A549 (cell line): ENCODE measurements around the gene EARS2. TPM values are rescaled to one million over a fixed set of nuclear protein-coding genes. Genes with fewer than 3 reads are reported as not detected.

Experiments
- ATAC-seq, 2 experiments: fragments of 200-7000 bp in 1 of 2; fragments of >200 bp in 1 of 2; cut with Nextera tagmentation in 1 of 2; cut with Tn5 transposase in 1 of 2; 3 replicates each; pipeline versions ENCODE4 v1.8.0 to v1.9.1; 2018 to 2020; ENCODE audit warnings: mild to moderate bottlenecking in 1 of 2, moderate library complexity in 1 of 2
- CTCF ChIA-PET: fragments of 300-600 bp; sonication (Branson Sonifier 250); formaldehyde crosslinking; extraction: SDS; loops from one replicate; lab custom pipeline; 2021; ENCODE audit warnings: antibody characterized with exemption, inconsistent platforms; lab: Yijun Ruan, JAX
- POLR2A ChIA-PET: fragments of 350-600 bp; formaldehyde crosslinking; extraction: SDS; loops from one replicate; lab custom pipeline; 2021; ENCODE audit warnings: antibody characterized with exemption, inconsistent platforms; lab: Yijun Ruan, JAX
- DNase-seq, 2 experiments: peaks; one replicate each; pipeline versions ENCODE4 v3.0.0 to v3.0.0-alpha.2; 2011 to 2016; ENCODE audit warnings: low read depth in 1 of 2, low spot score in 1 of 2
- FAIRE-seq: peaks from 2 replicates; lab custom pipeline; 2011; peaks lifted over from hg19 to GRCh38; lab: Jason Lieb, UNC
- H3K27ac ChIP-seq, 2 experiments: fragments of >200 bp; sonication (Bioruptor Twin); formaldehyde crosslinking; 3 replicates each; pipeline ENCODE4 v1.5.1; 2016 to 2017
- H3K4me1 ChIP-seq: fragments of >200 bp; sonication (Bioruptor Twin); formaldehyde crosslinking; 3 replicates; pipeline ENCODE4 v1.6.1; 2016
- H3K4me2 ChIP-seq: fragments of >200 bp; sonication (Bioruptor Twin); formaldehyde crosslinking; 3 replicates; pipeline ENCODE4 v1.6.1; 2016
- H3K4me3 ChIP-seq: fragments of >200 bp; sonication (Bioruptor Twin); formaldehyde crosslinking; 3 replicates; pipeline ENCODE4 v1.5.1; 2016
- H3K9me3 ChIP-seq: fragments of >200 bp; sonication (Bioruptor Twin); formaldehyde crosslinking; 3 replicates; pipeline ENCODE4 v1.6.1; 2016
- BHLHE40 ChIP-seq: IDR thresholded peaks from 2 replicates; pipeline ENCODE4 v1.6.1; 2012; ENCODE audit warnings: low read depth, low read length, inconsistent platforms
- CHD2 ChIP-seq: fragments of 150-350 bp; IDR thresholded peaks from 2 replicates; pipeline ENCODE4 v1.6.1; 2014; ENCODE audit warnings: low read length; ENCODE audit not compliant: partially characterized antibody
- CHD4 ChIP-seq: fragments of 200-600 bp; sonication (generic); IDR thresholded peaks from 2 replicates; pipeline ENCODE4 v1.6.1; 2016; ENCODE audit warnings: antibody characterized with exemption, mild to moderate bottlenecking, borderline replicate concordance
- CTCF ChIP-seq: fragments of >200 bp; sonication (Bioruptor Twin); formaldehyde crosslinking; IDR thresholded peaks from 3 replicates; pipeline ENCODE4 v1.5.1; 2016
- EHF ChIP-seq: fragments of 250-450 bp; sonication (Bioruptor Pico); IDR thresholded peaks from 2 replicates; pipeline ENCODE4 v1.5.0; 2020; ENCODE audit warnings: mild to moderate bottlenecking
- EP300 ChIP-seq, 2 experiments: fragments of >200 bp; sonication (Bioruptor Twin); formaldehyde crosslinking; IDR thresholded peaks; 2 replicates in 1 of 2; 3 replicates in 1 of 2; pipeline ENCODE4 v1.6.1; 2016 to 2017
- ESRRA ChIP-seq: fragments of 150-350 bp; IDR thresholded peaks from 2 replicates; pipeline ENCODE4 v1.6.1; 2014; ENCODE audit warnings: mild to moderate bottlenecking, low read length, borderline replicate concordance
- FOSB ChIP-seq: fragments of 250-450 bp; sonication (Bioruptor Pico); IDR thresholded peaks from 2 replicates; pipeline ENCODE4 v1.5.0; 2020; ENCODE audit warnings: mild to moderate bottlenecking, moderate library complexity
- FOXS1 ChIP-seq: fragments of 250-450 bp; sonication (Bioruptor Pico); IDR thresholded peaks from 2 replicates; pipeline ENCODE4 v1.5.0; 2020; ENCODE audit warnings: mild to moderate bottlenecking, moderate library complexity
- GATA3 ChIP-seq: IDR thresholded peaks from 2 replicates; pipeline ENCODE4 v1.6.1; 2012; ENCODE audit warnings: borderline replicate concordance
- HDAC2 ChIP-seq: fragments of 200-600 bp; sonication (generic); IDR thresholded peaks from 2 replicates; pipeline ENCODE4 v1.6.1; 2016
- HEYL ChIP-seq: fragments of 250-450 bp; sonication (Bioruptor Pico); IDR thresholded peaks from 2 replicates; pipeline ENCODE4 v1.8.0; 2021; ENCODE audit warnings: mild to moderate bottlenecking, moderate library complexity
- KDM5A ChIP-seq: fragments of 200-600 bp; sonication (generic); IDR thresholded peaks from 2 replicates; pipeline ENCODE4 v1.6.1; 2016; ENCODE audit warnings: antibody characterized with exemption, mild to moderate bottlenecking
- MYC ChIP-seq: IDR thresholded peaks from 2 replicates; pipeline ENCODE4 v1.6.1; 2012; ENCODE audit warnings: mild to moderate bottlenecking, inconsistent platforms, low read length, improper control_type of control experiment, borderline replicate concordance
- NFE2L2 ChIP-seq: fragments of 150-350 bp; conservative IDR thresholded peaks from 2 replicates; pipeline ENCODE4 v1.6.1; 2014; ENCODE audit warnings: low read length
- RFX5 ChIP-seq: fragments of 450-650 bp; IDR thresholded peaks from 2 replicates; pipeline ENCODE4 v1.7.1; 2014; ENCODE audit warnings: antibody characterized with exemption, mild to moderate bottlenecking, moderate library complexity
- SMC3 ChIP-seq: fragments of >200 bp; sonication (Bioruptor Twin); formaldehyde crosslinking; IDR thresholded peaks from 3 replicates; pipeline ENCODE4 v1.6.1; 2018; ENCODE audit warnings: inconsistent platforms
- USF2 ChIP-seq: fragments of 450-650 bp; IDR thresholded peaks from 2 replicates; pipeline ENCODE4 v1.6.1; 2014; ENCODE audit warnings: antibody characterized with exemption
- ZSCAN20 ChIP-seq: fragments of 250-450 bp; sonication (Bioruptor Pico); IDR thresholded peaks from 2 replicates; pipeline ENCODE4 v1.8.0; 2022; ENCODE audit warnings: mild to moderate bottlenecking, moderate library complexity
- WGBS: methylation state at CpG from one replicate; pipeline ENCODE4 v1.1.6; 2017; ENCODE audit errors: missing lambda C conversion rate; 5-methylcytosine and 5-hydroxymethylcytosine counted together
- polyA plus RNA-seq, 4 experiments: library from polyadenylated mRNA; depleted of rRNA in 3 of 4; stranded (reverse); fragments of >200 nt; fragmentation: RNase III in 1 of 4; extraction: RNeasy Plus Mini Kit Qiagen cat#74134 plus additional on column Dnase treatment in 1 of 4; gene quantifications; 2 replicates in 3 of 4; 3 replicates in 1 of 4; pipeline ENCODE4 v1.2.3, GENCODE V29; 2011 to 2017
- TF ChIP-seq, protein P1 (sequence below): fragments of 250-450 bp; sonication (Bioruptor Pico); IDR thresholded peaks from 2 replicates; pipeline ENCODE4 v1.5.0; 2020; ENCODE audit warnings: low read depth, mild to moderate bottlenecking, moderate library complexity
- TF ChIP-seq, protein P2 (sequence below): fragments of >200 bp; sonication (Bioruptor Twin); formaldehyde crosslinking; IDR thresholded peaks from 2 replicates; pipeline ENCODE4 v1.6.1; 2016
- TF ChIP-seq, protein P3 (sequence below): IDR thresholded peaks from 2 replicates; pipeline ENCODE4 v1.6.1; 2012; ENCODE audit warnings: low read depth, borderline replicate concordance
- TF ChIP-seq, protein P4 (sequence below): fragments of 200-600 bp; sonication (generic); IDR thresholded peaks from 2 replicates; pipeline ENCODE4 v1.6.1; 2016; ENCODE audit warnings: antibody characterized with exemption, mild to moderate bottlenecking, moderate library complexity
- TF ChIP-seq, protein P5 (sequence below): IDR thresholded peaks from 2 replicates; pipeline ENCODE4 v1.6.1; 2012

Gene EARS2
- polyA plus RNA-seq, 2 of the 4 experiments (the other 2 are of a cell fraction) = 30.4 to 45.2 TPM

DNA sequence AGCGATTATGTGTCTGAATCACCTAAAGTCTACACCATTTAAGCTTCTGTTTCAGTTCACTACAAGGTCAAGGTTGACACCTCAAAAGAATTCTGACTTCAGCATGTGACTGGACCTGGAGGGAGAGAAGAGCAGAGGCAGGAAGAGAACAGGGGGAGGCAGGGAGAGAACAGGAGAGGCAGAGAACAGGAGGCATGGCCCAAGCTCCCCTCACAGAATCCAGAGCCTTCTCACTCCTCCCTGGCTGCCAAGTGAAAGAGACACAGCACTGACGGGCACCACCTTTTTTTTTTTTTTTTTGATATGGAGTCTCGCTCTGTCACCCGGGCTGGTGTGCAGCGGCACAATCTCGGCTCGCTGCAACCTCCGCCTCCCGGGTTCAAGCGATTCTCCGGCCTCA is 58.3 kb downstream of the EARS2 start (continued):
- TF ChIP-seq, protein P1, sequence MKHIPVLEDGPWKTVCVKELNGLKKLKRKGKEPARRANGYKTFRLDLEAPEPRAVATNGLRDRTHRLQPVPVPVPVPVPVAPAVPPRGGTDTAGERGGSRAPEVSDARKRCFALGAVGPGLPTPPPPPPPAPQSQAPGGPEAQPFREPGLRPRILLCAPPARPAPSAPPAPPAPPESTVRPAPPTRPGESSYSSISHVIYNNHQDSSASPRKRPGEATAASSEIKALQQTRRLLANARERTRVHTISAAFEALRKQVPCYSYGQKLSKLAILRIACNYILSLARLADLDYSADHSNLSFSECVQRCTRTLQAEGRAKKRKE (CRISPR knock-in tag) = no peak
- TF ChIP-seq BHLHE40 (no peak), SMC3 (no peak), HEYL (no peak), EP300 (IDR thresholded peaks at IDR 0.05) (no peak), CHD2 (no peak), USF2 (no peak)
- TF ChIP-seq, protein P2, sequence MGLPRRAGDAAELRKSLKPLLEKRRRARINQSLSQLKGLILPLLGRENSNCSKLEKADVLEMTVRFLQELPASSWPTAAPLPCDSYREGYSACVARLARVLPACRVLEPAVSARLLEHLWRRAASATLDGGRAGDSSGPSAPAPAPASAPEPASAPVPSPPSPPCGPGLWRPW = no peak

GRCh38 chr16:23497543-23497868 is 59.6 kb downstream of the EARS2 start:
- Histone ChIP-seq H3K9me3 (no peaks in the 10 kb centered on the region), H3K4me1 (peaks cover 18% of the 10 kb centered on the region), H3K27ac (no peak overlapping the region), H3K4me2 (no peak overlapping the region), H3K4me3 (no peak overlapping the region)
- WGBS = 92% methylated on average over 6 of the region's 6 CpGs
- no peak for TF ChIP-seq EHF
- no peak for TF ChIP-seq KDM5A
- no peak for TF ChIP-seq HDAC2
- TF ChIP-seq, protein P3, sequence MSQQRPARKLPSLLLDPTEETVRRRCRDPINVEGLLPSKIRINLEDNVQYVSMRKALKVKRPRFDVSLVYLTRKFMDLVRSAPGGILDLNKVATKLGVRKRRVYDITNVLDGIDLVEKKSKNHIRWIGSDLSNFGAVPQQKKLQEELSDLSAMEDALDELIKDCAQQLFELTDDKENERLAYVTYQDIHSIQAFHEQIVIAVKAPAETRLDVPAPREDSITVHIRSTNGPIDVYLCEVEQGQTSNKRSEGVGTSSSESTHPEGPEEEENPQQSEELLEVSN = no peak
- TF ChIP-seq, protein P4, sequence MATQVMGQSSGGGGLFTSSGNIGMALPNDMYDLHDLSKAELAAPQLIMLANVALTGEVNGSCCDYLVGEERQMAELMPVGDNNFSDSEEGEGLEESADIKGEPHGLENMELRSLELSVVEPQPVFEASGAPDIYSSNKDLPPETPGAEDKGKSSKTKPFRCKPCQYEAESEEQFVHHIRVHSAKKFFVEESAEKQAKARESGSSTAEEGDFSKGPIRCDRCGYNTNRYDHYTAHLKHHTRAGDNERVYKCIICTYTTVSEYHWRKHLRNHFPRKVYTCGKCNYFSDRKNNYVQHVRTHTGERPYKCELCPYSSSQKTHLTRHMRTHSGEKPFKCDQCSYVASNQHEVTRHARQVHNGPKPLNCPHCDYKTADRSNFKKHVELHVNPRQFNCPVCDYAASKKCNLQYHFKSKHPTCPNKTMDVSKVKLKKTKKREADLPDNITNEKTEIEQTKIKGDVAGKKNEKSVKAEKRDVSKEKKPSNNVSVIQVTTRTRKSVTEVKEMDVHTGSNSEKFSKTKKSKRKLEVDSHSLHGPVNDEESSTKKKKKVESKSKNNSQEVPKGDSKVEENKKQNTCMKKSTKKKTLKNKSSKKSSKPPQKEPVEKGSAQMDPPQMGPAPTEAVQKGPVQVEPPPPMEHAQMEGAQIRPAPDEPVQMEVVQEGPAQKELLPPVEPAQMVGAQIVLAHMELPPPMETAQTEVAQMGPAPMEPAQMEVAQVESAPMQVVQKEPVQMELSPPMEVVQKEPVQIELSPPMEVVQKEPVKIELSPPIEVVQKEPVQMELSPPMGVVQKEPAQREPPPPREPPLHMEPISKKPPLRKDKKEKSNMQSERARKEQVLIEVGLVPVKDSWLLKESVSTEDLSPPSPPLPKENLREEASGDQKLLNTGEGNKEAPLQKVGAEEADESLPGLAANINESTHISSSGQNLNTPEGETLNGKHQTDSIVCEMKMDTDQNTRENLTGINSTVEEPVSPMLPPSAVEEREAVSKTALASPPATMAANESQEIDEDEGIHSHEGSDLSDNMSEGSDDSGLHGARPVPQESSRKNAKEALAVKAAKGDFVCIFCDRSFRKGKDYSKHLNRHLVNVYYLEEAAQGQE = no peak
- DNase-seq = no peak
- POLR2A ChIA-PET = no interaction called here
- CTCF ChIA-PET = interaction anchor here (1.0 to 2.3 kb wide), 2 partner anchors 9 to 15 kb away, joined by 3 to 6 read pairs; no protein-coding TSS in a partner anchor
- no peak for FAIRE-seq
- ATAC-seq = no peak

DNA sequence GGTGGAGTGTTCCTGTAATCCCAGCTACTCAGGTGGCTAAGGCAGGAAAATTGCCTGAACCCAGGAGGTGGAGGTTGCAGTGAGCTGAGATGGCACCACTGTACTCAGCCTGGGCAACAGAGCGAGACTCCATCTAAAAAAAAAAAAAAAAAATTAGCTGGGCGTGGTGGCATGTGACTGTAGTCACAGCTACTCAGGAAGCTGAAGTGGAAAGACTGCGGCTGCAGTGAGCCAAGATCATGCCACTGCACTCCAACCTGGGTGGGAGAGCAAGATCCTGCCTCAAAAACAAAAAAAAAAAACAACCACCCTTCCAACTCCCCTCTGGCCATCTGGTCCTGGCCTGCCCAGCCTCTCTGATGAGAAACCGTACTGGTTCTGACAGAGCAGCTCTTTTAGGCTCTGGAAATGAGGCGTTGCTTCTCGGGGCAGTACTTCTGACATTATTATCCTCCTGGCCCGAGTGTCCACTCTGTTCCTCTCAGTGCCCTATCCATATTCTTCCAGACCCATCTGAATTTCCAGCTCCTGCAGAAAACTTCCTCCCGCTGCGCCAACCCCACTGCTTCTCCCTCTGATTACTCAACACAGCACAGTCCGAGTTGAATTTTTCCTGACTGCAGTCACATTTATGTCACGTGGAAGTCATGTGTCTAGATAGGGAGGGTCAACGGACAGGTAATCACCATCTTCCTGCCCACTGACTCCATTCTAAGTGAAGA is 60.2 kb downstream of the EARS2 start:
- POLR2A ChIA-PET = interaction anchor here (0.7 kb wide), 1 partner anchor 1898 kb away, joined by 4 read pairs; no protein-coding TSS in a partner anchor
- ATAC-seq = no peak; a peak in 2 of 6 replicates
- TF ChIP-seq ZSCAN20 = no peak
- TF ChIP-seq GATA3 = no peak
- TF ChIP-seq HDAC2 = no peak
- no peak for TF ChIP-seq NFE2L2
- no peak for TF ChIP-seq CTCF
- TF ChIP-seq RFX5 = no peak
- TF ChIP-seq FOSB = no peak
- no peak for TF ChIP-seq KDM5A
- TF ChIP-seq, protein P5, sequence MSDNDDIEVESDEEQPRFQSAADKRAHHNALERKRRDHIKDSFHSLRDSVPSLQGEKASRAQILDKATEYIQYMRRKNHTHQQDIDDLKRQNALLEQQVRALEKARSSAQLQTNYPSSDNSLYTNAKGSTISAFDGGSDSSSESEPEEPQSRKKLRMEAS = no peak
- TF ChIP-seq FOXS1 (CRISPR knock-in tag) = no peak
- TF ChIP-seq, protein P2 = no peak
- TF ChIP-seq, protein P1 (CRISPR knock-in tag) = no peak
- no peak for TF ChIP-seq CHD2
- no peak for TF ChIP-seq ESRRA
- no peak for TF ChIP-seq CHD4
- TF ChIP-seq MYC = no peak

More for the DNA sequence above, 60.2 kb downstream of the EARS2 start:
- Histone ChIP-seq H3K4me3 (no peak overlapping the region), H3K9me3 (no peaks in the 10 kb centered on the region), H3K27ac (0 out of 6 replicates have a peak overlapping the region, but pooled peaks of 1 of the 2 experiments have one; percentile 14), H3K4me1 (peaks cover 23% of the 10 kb centered on the region), H3K4me2 (no peak overlapping the region)
- CTCF ChIA-PET = interaction anchor here (1.0 to 2.3 kb wide), 2 partner anchors 8 to 15 kb away, joined by 3 to 6 read pairs; no protein-coding TSS in a partner anchor
- FAIRE-seq (no peak), DNase-seq (no peak)
- WGBS = 77% methylated on average over 12 of the region's 12 CpGs
